Measurements from ENCODE around the gene CHCHD2.
A peak's percentile ranks its signal among the peaks of the same experiment; 100 is the strongest.

The CHCHD2 gene

DNA sequence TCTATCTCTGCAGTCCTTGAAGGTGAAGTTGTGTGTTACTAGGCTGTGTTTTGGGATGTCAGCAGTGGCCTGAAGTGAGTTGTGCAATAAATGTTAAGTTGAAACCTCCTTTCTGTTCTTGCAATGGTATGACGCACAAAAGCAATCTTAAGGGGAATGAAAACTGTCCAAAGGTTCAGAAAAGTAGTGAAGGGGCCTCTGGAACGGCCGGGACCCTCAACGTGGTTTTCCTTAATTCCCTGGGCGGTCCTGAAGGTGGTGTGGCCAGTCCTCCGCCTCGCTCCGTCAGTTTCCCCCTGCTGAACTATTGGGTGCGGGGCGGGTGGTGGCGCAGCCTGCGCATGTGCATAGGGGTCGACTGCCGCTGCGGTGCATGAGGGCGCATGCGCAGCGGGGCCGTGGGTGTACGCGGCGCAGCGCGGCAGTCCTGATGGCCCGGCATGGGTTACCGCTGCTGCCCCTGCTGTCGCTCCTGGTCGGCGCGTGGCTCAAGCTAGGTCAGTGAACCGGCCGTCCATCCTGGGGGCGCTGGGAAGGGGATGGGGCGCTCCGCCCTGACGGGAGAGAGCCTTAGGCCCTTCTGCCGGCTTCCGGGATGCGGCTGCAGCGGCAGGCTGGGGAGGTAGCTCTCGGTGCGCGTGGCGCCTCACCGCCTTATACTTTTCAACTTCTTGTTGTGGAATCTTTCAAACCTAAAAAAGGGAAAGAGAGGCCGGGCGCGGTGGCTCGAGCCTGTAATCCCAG lies 42.2 kb downstream of the CHCHD2 start, which contains the start of gene SUMF2:
SUMF2 (plus strand) TSS at position 405 of the 744 bp plus-strand sequence; CDS start at position 431, 26 bp downstream.
- Mint-ChIP-seq H3K27ac (peak within 1 kb of the TSS; percentile 92), H3K4me3 (peak within 1 kb of the TSS; percentile 96), H3K36me3 (peaks cover 52% of the 10 kb centered on the region), H3K27me3 (no peaks in the 10 kb centered on the region), H3K9me3 (no peaks in the 10 kb centered on the region), H3K4me1 (peaks cover 35% of the 10 kb centered on the region)
- ATAC-seq, result peak; percentile 96

DNA sequence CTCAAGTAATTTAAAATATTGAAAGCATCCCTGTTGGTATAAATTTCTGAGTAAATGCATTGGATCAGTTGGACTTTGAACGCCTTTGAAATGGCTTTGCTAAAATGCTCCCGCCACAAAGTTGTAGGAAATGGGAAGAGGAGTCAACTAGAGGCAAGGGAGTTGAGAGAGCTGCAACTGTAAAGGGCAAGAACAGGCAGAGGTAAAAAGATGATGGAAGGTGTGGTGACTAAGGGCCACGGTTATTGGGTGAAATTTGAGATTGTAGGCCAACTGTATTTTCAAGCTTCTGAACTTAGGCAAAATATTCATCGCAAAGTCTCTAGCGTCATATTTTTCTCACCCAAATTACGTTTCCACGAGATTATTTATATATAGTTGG lies 42.8 kb downstream of the CHCHD2 start:
- Mint-ChIP-seq H3K27me3 (no peaks in the 10 kb centered on the region), H3K9me3 (no peaks in the 10 kb centered on the region), H3K4me3 (peak overlapping the region; percentile 96), H3K27ac (peak overlapping the region; percentile 92), H3K36me3 (peaks cover 54% of the 10 kb centered on the region), H3K4me1 (peaks cover 35% of the 10 kb centered on the region)
- ATAC-seq, result no peak

DNA sequence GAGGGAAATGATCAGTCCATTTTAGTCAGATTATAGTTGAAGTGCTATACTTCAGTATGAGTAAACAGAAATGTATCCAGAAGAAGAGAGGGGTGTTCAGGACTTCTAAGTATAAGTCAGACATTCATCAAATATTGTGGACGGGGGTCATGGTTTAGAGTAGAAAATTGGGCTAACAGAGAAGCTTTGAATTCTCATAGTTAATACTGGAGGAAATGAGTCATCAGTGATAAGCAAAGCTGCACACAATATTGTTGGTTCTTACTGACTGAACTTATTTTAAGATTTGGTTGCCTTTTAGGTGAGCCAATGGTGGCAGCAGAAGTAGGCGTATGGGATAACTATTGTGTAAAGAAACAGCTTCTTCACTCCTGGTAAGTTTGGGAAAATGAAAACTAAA lies 43.9 kb downstream of the CHCHD2 start:
- Mint-ChIP-seq H3K9me3 (no peaks in the 10 kb centered on the region), H3K27me3 (no peaks in the 10 kb centered on the region), H3K36me3 (peaks cover 64% of the 10 kb centered on the region), H3K27ac (peak overlapping the region; percentile 44), H3K4me3 (no peak overlapping the region), H3K4me1 (peaks cover 40% of the 10 kb centered on the region)
- ATAC-seq, result no peak

GRCh38 chr7:56053993-56054392 lies 52.3 kb downstream of the CHCHD2 start:
- Mint-ChIP-seq H3K4me3 (no peak overlapping the region), H3K27ac (no peak overlapping the region), H3K36me3 (peaks cover 38% of the 10 kb centered on the region), H3K4me1 (peaks cover 37% of the 10 kb centered on the region), H3K9me3 (no peaks in the 10 kb centered on the region), H3K27me3 (no peaks in the 10 kb centered on the region)
- no peak for ATAC-seq

GRCh38 chr7:56053379-56053778 lies 52.9 kb downstream of the CHCHD2 start:
- Mint-ChIP-seq H3K27me3 (no peaks in the 10 kb centered on the region), H3K9me3 (no peaks in the 10 kb centered on the region), H3K36me3 (peaks cover 36% of the 10 kb centered on the region), H3K27ac (no peak overlapping the region), H3K4me1 (peaks cover 37% of the 10 kb centered on the region), H3K4me3 (no peak overlapping the region)
- ATAC-seq, result no peak

Data from stimulated activated memory B cell treated with anti-CD40 and anti-IgM and Interleukin-4, amounts not matched to agents 10 μg/mL and 1 μg/mL and 100 μg/mL, for 72 hours (primary cell).